ENCODE results near the gene PEX5L.
"Not testable (repeated sequence)": the region's sequence is repeated elsewhere in the genome, so short reads cannot be mapped to it uniquely, and the experiment has no call there.

DNA sequence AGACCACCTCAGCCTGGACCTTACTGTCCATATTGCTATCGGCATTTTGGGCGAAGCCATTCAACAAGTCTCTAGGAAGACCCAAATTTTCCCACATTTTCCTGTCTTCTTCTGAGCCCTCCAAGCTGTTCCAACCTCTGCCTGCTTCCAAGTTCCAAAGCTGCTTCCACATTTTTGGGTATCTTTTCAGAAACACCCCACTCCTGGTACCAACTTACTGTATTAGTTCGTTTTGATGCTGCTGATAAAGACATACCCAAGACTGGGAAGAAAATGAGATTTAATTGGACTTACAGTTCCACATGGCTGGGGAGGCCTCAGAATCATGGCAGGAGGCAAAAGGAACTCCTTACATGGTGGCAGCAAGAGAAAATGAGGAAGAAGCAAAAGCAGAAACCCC lies 28.4 kb downstream of the PEX5L start:
- not testable (repeated sequence) for TF ChIP-seq EP300, POLR2A (IDR thresholded peaks at IDR 0.05)

Data from tibial nerve (tissue), 3 donors.